HG02610 (cell line): Measurements from ENCODE around the gene POLG.
A peak's percentile ranks its signal among the peaks of the same experiment; 100 is the strongest.

Source experiments
- ATAC-seq: cut with Tn5 transposase; IDR thresholded peaks from one replicate; pipeline ENCODE4 v1.9.1; 2021; ENCODE audit warnings: mild to moderate bottlenecking, moderate library complexity; ENCODE audit not compliant: unreplicated experiment

The POLG gene

DNA sequence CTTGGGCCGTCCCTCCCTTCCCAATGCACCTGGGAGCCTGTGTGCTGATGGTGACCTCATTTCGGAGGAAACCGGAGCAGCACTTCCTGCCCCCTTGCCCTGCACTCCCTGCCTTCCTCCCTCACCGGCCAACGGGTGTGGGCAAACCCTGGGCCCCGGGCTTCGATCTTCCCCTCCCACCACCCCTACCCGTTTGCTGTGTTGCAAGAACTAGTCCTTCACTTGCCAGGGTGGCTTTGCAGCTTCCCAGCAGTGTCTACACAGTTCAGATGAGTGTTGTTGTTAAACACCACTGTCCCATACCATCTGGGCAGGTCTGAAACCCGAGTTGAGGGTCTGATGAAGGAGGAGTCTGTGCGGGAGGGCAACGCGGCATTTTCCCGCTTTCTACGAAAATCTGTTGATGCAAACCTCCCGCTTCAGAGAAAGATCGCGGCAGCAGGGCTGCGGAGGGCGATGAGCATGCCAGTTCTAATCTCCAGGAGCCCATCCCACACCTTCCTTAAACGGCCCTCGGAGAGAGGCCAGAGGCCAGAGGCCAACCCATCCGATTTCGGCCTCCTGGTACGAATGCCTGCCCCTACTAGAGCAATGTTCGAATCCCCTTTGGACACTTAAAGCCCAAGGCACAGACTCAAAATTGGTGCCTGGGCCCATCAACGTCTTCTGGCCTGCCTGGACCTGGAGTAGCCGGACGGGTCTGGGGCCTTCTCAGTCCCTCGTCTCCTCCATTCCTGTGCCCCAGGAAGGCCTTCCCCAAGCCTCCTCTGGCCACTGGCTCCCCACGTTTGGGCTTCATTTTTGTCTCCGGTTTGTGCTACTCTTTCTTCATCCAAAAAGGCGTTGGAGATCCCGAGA, 35.7 kb upstream of the POLG start:
- no peak for ATAC-seq

DNA sequence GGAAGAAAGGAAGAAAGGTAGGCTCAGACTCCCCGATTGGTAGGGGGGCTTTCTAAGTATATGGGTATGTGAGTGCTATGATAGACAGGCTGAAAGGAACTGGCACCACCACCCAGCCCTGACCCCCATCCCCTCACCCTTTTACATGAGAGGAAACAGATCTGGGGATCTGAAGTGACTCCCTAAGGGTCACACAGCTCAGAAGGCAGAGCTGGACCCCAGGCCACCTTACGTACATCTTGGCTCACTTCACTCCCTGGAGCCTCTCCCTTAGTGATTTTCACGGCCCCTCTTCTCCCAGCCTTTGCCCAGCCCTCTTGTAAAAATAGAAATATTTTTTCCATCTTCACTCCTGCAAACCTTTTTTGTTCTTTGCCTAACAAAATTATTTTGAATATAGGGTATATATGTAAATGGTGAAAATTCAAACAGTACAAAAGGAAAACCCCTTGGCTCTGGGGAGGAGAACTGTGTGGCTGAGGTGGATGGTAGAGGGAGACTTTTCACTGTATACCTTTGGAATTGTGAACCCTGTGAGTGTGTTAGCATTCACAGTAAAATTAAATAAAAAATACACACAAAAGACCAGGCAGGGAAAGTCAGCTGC, 34.8 kb upstream of the POLG start:
- no peak for ATAC-seq

DNA sequence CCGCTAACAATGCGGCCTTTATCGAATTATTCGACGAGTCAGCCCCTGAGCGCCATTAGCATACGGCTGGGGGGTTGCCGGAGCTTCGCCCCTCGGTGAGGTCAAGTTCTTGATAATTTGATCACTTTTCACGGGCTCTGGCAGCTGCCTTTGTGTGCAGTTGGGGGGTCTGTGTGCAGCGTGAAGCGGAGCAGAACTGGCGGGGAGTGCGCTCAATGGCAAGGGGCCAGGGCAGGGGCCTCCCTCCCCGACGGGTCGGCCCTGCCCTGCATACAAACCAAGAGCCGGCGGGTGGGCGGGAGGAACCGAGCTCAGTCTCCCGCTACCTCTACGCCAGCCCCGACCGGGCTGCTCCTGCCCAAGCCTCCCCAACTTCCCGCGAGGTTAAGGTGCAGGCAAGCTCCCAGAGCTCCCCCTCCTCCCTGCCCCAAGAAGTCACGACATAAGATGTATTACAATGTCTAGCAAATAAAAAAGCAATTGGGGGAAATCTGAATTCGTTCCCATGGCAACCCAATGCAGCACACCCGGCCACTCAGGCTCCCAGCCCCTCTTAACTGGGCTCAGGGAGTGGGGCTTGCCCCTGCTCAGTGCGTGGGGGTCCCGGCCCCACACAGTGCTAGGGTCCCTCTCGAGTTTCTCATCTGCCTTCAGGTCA, 34.1 kb upstream of the POLG start:
- ATAC-seq: no peak

DNA sequence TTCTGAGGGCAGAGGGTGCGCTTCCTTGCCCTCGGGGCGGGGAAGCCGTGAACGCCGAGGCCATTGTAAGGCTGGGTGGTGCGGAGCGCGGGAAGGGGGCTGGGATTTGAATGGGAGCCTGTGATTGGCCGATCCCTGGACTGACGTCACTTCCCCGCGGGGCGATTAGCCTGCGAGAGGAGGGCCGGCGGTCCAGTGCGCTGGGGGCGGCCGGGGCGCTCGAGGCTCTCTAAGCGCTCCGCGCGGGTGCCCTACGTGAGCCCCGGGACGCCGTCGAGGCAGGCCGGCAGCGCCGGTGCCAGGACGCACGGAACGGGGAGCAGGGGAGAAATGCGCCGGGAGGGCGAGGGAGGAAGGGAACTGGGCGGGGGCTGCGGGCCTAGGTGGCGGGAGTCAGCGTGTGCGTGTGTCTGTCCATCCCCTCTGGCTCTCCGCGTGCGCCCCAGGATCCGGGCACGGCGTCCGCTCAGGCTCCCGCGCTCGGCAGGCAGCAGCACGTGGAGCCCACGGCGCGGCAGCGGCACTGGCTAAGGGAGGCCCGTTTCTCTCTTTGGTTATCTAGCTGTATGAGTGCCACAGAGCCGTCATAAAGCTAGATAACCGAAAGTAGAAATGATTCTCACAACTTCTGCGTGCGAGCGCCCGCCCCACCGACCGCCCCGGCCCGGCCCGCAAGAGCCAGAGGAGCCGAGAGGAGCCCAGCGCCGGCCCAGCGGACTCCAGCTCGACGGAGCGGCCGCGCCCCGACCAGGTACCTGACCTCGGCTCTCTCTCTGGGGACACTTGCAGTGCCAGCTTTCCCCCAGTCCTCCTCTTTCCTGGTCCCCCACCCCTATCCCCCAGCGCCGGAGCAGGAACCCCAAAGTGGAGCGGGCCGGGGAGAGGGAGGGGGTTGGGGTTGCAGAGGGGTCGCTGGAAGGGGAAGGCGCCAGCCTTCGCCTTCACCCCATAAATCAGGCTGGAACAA, 33.1 kb upstream of the POLG start:
- no peak for ATAC-seq

DNA sequence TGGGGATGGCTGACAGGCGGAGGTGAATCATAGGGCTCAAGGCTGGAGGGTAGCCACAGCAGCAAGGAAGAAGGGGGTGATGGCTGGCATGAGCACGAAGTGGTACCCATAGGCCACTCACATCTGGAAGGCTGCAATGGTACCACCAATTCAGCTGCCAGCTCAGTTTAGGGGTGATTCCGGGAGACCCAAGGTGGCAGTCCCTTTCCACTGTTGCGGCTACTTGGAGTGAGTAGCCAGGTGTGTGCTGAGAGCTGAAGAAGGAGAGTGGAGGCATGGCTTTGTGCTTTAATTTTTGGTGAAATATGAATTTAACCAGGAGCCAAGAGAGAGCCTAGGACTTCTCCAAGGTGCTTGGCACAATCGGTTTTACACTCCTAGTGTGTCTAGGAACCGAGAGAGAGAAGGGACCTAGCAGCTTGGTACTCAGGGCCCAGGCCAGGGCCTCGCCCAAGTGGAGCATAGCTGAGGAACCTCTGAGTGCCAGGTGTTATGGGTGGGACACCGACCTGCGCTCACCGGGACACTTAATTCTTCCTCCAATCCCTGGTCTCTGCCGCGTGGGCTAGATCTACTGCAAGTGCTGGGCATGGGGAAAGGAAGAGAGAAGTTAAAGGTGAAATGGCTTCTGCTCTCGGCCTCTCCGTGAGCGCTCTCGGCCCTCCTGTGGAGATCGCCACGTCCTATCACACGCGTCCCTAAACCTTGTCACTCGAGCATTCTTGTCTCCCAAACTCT, 32.2 kb upstream of the POLG start:
- ATAC-seq: no peak

DNA sequence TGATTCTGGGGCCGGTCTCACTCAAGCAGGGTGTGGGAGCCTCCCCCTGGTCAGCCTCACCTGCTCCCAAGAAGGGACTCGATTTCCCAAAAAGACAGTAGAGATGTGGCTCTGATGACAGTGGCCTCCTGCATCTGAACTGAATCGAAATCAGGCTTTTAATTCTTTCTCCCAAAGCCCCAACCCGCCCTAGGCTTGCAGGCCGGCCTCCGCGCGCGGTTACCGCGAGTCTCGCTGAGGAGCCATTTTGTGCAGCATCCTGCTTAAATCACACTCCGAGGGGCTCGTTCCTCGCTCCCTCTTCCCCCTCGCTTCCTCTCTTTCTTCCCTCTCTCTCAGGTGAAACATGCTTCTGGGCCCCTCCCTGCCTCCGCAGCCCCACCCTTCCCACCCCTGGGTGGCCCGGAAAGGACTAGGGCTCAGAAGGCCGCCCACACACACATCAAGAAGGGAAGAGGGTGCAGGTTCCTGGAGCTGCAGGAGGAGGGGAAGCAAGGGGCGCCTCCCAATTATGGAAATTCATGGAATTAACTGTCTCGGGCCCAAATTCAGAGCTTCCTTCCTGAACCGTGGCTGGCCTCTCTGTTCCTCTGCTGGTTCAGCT, 30.9 kb upstream of the POLG start:
- ATAC-seq: no peak

DNA sequence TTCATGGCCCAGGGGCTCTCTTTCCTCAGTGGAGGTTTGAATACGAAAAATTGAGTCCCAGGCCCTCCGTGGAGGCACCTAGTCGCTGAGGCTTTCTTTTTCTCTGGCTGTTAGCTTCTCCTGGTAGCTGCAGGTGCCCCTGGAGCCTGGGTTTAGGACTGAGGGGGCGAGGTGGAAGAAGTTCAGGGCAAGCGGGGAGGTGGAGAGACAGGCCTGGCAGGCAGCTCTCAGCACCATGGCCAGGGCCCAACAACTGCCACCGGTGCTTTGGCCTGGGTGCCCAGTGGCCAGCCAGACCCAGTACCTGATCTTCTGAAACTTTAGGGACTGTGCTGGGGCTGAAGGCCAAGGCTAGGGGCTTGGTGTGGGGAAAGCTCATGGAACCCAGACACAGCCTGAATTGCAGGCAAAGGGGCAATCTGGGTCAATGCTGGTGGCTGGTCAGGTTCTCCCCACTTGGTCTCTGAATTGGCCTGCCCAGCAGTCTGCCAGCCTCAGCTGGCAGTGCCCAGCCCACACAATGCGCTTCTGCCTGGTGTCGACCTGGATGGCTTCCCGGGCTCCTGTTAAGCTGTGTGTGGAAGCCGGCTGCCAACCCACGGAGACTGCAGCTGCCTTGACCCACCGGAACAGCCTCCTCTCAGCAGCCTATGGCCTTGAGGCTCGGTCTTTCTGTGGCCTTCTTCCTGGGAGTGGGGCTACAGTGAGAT, 30.3 kb upstream of the POLG start:
- no peak for ATAC-seq

DNA sequence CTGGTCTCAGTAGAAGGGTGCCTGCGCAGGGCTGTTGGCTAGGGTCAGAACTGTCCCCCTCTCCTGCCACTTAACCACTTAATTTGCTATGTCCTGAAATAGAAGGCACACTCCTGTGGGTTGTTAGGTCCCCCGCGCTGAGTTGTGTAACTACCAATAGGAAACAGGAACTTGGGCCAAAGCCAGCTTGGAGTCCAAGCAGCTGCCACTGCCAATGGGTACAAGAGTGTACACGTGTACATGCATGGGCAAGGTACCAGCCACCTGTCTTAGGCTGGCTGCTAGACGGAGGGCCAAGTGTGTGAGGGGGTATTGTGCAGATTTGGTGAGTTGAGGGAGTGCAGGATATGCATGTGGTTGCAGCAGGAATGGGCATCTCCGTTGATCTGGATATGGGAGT, 29.7 kb upstream of the POLG start:
- ATAC-seq: no peak

DNA sequence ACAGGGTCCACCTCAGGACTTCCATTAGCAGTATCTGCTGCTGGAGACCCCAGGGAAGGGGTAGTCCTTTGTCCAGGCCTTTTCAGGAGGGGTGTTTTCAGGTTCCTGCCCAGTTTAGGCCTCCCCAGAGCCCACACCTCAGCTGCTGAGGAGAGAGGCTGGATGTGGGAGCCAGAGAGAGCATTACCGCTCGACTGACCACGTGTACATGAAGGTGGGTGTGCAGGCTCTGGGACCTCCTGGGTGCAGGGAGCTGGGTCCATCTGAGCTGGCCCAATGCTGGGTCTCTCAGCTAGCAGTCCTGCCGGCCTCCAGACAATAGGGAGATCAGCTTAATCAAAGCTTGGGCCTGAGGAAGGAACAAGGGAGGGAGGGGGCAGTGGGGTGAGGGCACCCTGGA, 29.1 kb upstream of the POLG start:
- no peak for ATAC-seq

DNA sequence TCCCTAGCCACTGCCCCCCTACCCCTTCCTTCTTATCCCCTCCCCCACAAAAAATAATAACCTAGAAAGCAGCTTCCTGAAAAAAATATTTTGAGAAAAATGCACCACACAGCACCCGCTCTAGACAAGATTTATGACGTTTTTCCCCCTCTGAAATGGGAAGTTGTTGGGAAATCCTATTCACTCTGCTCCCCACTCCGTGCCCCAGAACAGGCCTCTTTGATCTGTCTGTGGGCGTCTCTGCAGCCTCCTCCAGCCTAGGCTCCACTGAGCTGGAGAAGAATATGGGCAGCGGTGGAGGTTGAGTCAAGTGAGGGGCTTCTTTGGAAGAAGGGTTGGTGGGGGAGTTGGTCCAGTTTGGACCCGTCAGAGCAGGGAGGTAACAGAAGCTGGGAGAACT, 28.5 kb upstream of the POLG start:
- no peak for ATAC-seq

DNA sequence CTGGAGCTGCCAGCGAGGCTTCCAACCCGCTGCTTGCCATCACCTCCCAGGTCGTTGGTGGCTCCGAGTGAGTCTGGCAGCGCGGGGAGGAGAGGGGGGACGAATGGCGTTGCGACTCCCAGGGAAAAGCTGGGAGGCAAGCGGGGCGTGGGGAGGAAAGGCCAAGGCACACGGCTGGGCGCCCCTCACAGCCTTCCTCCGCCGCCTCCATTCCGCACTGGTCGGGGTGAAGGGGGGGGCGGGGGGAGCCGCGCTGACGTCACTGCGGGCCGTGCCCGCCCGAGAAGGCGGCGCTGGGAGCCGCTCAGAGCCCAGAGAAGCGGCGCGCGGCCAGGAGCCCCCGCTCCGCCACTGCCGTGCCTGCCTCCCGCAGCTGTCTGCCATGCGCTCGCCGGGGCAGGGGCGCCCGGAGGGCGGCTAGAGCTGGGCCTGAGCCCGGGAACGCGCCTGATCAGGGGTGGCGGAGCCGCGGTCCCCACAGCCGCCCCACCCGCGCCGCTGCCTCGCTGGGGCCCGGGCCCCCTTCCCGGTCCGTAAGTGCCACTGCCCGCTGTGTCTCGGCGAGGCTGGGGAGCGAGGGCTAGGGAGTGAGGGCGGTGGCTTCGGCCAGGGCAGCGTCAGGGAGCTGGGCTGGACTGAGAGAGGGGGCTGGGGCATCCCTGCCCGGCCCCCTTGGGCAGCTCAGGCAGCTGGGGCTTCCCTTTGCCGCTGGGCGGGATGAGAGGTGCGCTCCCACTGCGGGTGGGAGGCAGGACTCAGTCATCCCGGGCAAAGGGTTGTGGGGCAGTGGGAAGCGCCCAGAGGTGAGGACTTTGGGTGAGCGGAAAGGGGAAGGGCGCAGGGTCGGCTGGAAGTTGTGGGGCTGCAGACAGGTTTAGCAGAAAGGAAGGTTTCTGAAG, 27.8 kb upstream of the POLG start:
- no peak for ATAC-seq

DNA sequence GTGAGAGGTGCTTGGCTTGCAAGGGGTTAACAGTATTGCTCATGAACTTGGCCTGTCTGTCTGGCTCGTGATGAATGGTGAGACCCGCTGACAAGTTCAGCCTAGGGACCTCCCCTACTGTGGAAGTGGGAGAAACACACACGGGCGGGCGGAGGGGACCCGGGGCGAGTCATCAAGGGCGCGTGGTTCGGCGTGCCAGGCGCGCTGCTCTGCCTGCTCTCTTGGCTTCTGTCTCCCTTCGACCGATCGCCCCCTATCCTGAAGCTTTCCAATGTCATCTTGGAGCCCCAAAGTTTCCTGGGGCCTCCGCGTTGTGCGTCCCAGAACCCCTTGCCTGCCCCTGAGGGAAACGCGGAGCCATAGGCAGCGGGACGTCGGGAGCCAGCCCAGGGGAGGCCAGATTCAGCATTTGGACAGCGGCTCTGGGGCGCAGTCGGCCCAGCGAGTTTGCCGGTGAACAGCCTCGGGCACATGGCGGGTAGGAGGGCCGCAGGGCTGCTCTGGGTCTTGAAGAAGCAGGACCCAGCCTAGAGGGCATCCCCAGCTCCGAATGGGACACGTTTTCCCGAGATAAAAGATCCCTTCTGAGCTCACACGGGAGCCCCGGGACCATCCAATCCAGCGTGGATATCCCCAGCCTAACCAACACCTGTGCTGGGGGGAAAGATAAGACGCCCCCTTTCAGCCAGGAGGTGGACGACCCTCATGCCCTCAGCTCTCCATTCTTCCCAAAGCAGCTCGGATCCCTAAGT, 27.0 kb upstream of the POLG start:
- ATAC-seq: no peak

DNA sequence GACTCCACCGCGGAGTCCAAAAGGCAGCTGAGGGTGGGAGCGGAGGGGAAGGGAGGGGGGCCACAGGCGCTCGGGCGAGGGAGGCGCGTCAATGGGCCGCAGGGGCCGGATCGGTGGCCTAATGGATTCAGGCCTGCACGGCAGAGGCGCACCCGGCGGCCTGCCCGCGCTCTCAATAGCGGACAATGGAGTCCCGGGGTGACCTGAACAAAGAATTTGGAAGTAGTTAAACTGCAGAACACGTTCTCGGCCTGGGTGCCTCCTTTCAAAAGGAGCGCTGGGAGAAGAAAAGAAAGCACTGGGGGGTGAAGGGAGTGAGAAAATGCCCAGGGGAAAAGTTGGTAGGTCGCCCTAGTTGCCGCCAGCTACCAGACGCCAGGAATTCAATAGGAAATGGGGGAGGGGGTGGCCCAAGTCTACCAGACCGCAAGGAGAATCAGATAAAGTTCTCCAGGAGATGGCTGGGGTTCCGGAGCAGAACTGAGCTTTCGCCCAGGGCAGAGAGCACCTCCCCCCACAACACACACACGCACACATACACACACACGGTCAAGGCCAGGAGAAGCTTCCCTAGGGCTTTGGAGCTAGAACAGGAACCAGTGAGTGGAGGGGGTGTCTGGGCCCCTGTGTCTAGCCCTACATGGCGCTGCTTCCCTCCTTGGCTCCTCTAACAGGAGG, 25.8 kb upstream of the POLG start:
- ATAC-seq: no peak

DNA sequence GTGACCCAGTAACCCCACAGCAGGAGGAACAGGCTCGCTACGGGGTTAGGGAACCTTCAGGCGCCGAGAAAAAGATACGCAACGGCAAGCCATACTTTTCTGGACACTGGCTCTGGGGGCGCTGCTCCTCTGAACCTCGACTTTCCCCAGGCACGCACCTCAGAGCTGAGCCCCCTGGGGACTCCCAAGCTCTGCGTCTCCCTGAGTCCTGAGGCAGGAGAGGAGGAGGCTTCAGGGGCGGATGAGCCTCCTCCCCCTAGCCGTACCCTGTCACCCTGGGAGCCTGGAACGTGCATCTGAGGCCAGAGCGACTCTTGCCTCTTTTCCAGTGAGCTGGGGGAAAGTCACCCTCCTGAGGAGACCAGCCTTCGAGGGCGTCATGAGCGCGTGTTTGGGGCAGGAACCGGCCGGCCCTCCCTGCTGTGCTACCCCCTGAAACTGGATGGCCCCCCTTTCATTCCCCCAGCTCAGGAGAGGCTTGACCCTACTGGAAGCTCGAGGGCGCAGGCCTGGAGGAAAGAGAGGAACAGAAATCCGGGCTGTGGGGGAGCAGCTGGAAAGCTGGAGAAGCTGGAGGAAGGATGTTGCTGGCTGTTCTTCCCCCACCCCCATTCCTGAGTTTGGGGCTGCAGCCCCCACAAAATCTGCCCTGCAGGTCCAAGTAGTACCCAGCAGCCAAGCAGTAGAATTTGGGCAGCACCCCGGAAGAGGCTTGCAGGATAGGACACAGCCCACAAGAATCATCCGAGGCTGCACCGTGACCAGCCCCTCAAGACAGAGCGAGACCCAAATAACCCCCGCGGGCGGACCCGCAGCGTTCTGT, 25.1 kb upstream of the POLG start:
- no peak for ATAC-seq

DNA sequence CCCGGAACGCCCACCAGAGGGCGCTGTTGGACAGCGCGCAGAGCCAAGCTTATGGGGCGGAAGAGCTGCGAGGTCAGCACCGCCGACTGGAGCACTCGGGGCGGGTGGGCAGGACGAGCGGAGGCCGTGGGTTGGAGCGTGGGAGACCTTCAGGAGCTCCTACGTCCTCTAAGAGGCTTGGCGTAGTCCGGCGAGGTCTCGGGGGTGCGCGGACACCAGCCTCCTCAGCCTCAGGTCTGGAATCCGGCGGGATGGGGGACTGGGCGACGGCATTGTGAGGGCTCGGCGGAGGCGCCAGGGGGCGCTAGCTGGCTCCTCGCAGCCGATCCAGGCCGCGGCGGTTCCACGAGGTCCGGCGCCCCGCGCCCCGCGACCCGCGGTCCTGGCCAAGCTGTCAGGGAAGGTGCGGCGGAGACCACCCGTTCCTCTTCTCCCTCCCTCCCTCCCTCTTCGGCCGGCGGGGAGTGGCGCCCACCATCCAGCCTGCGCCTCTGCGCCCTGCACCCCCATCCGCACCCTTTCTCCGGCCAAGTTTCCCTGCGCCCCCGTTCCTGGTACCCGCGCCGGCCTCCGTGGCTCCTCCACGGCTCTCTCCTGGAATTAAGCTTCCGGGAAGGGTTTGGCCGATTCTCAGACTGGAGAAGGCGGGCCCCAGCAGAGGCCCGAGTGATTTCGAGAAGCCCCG, 24.3 kb upstream of the POLG start:
- ATAC-seq: peak; percentile 82

DNA sequence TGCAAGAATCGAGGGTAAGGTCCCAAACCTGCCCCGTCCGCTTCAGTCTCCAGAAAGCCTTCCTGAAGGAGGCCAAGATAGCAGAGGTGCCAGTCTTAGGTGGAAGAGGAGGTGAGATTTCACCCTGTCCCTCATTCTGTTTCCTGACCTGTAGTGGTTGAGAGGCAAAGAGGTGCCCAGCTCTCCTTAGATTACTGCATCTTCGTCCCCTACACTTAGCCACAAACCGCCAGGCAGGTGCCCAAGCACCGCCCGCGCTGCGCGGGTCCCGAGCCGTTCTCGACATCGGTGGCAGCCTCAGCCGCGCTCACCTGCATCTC, 23.8 kb upstream of the POLG start:
- ATAC-seq: no peak
